Measurements from ENCODE around the gene MAML3.

DNA sequence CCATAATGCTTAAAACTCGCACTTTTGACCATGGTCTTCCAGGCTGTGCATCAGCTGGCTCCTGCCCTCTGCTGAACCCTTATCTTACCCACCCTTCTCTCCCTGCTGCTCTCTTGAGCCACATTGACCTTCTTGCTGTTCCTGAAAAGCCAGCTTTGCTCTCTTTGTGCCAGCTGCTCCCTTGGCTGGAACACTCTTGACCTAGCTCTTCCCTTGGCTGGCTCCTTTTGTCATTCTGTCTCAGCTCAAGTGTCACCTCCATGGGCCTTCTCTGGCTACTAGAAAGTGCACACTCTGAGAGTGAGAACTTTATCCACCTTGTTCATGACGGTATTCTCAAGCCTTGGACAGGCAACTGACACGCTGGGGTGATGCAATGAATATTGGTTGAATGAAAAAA is 376.2 kb downstream of the MAML3 start:
- TF ChIP-seq EZH2 (IDR thresholded peaks at IDR 0.05; ENCODE audit: borderline replicate concordance): no peak
- TF ChIP-seq EZH2phosphoT487 (IDR thresholded peaks at IDR 0.05; ENCODE audit: low read depth, severe bottlenecking, unreplicated experiment): no peak
- TF ChIP-seq, protein P1, sequence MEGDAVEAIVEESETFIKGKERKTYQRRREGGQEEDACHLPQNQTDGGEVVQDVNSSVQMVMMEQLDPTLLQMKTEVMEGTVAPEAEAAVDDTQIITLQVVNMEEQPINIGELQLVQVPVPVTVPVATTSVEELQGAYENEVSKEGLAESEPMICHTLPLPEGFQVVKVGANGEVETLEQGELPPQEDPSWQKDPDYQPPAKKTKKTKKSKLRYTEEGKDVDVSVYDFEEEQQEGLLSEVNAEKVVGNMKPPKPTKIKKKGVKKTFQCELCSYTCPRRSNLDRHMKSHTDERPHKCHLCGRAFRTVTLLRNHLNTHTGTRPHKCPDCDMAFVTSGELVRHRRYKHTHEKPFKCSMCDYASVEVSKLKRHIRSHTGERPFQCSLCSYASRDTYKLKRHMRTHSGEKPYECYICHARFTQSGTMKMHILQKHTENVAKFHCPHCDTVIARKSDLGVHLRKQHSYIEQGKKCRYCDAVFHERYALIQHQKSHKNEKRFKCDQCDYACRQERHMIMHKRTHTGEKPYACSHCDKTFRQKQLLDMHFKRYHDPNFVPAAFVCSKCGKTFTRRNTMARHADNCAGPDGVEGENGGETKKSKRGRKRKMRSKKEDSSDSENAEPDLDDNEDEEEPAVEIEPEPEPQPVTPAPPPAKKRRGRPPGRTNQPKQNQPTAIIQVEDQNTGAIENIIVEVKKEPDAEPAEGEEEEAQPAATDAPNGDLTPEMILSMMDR (IDR thresholded peaks at IDR 0.05; ENCODE audit: poor library complexity): no peak

All from hepatocyte (in vitro differentiated cells).